HG03571 (cell line): ENCODE results near the gene SDSL.

Experiments used
- ATAC-seq: cut with Tn5 transposase; IDR thresholded peaks from one replicate; pipeline ENCODE4 v1.9.1; 2021; ENCODE audit not compliant: unreplicated experiment

The SDSL gene

DNA sequence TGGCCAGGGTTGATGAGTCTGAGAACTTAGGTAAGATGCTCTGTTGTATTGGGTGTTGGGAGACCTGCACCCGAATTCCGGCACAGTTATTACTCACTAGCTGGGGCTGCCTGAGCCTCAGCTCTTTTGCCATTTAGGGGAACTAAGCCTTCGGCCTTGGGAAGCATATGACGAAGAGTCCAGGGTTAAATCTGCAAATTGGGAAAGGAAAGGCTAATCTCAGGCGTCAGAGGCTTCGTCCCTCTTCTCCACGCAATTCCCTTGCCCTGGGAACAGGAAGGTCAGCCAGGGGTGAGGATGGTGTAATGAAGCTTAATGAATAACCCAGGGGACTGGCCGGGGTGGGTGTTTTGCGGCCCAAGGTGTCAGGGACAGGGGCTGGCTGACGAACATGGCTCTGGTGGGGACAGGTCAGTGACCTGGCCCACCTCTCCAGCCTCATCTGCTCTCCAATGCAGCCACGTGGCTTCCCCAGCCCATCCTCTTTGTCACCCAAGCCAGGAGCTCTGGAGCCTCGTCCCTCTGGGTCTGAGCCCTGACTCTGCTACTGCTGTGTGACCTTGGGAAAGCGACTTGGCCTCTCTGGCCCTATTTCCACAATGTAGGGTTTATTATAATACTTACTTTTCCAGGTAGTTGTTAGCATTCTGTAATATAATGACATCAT, 3.8 kb upstream of the SDSL start:
- no peak for ATAC-seq

- no peak for ATAC-seq
Observed at GRCh38 chr12:113420996-113421595, 1.1 kb upstream of the SDSL start.

DNA sequence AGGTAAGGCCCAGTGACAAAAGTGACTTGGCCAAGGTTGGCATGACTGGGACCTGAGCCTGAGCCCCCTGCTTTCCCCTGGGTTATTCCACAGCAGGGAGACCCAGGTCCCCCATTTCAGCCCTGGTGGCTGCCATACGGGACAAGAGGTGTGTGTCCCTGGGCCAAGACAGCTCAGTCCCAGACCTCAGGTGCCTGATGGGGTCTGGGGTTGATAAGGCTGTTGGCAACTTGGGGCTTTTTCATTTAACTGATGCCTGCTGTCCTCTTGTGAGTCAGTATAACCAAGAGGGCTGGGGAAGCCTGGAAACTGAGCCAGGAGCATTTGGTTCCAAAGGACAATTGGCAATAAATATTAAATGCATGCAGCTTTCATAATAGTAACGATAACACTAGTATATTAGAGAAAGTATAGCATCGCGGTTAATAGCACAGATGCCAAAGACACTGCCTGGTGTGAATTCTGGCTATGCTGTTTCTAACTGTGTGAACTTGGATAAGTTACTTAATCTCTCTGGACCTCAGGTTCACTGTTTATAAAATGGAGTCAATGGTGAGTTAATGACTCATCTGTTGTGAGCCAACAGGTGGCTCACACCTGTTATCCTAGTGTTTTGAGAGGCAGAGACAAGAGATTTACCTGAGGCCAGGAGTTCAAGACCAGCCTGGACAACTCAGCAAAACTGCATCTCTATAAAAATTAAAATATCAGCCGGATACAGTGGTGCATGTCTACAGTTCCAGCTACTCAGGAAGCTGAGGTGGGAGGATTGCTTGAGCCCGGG, 898 bp downstream of the SDSL start:
- ATAC-seq = no peak

- ATAC-seq = no peak
Observed at GRCh38 chr12:113424456-113424855, 2.3 kb downstream of the SDSL start.

- no peak for ATAC-seq
Observed at GRCh38 chr12:113424915-113425823, 3.0 kb downstream of the SDSL start.

DNA sequence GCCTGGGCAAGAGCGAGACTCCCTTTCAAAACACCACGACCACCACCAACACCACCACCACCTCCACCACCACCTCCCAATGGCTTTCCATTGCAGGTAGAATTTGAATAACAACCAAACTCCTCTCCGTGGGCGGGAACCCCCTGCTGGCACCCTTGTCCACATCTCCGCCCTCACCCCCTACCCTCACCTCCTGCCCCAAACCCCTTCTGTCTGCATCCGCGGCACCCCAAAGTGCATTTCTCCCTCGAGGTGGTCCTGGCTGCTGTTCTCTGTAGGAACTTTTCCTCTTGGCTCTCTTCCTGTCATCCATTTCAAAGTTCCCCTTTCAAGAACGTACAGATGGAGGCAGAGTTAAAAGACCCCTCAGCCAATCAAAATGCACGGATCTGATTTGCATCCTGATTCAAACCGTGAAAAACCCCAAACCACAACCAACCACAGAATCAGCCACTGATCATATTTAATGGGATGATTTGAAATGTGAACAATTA, 3.8 kb downstream of the SDSL start:
- ATAC-seq = no peak

GRCh38 chr12:113427882-113428281, 5.7 kb downstream of the SDSL start:
- no peak for ATAC-seq

GRCh38 chr12:113428482-113428881, 6.3 kb downstream of the SDSL start:
- no peak for ATAC-seq

DNA sequence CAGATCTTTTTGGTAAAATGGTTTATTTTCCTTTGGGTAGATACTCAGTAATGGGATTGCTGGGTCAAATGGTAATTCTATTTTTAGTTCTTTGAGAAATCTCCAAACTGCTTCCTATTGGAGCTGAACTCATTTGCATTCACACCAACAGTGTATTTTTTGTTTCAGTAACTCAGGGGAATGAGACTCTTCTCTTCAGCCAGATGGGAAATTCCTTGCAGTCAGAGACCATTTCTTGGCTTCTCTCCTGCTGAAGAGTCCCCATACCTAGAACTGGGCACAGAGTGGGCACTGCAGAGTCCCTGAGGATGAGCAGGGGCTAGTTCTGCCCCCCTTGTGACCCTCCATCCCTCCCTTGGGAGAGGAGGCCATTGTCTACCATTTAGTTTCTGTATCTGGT, 10.8 kb downstream of the SDSL start:
- ATAC-seq = no peak

DNA sequence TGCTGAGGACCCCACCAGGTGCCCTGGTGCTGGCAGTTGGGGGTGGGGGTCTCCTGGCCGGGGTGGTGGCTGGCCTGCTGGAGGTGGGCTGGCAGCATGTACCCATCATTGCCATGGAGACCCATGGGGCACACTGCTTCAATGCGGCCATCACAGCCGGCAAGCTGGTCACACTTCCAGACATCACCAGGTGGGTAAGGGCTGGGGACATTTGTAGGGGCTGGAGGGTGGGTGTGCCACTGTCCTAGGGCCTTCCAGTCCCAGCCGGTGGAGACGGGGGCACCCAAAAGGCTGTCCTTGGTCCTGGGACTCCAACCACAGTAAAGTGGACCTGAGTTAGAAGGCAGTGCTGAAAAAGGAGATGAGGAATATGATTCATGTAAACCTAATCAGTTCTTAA, 13.2 kb downstream of the SDSL start:
- no peak for ATAC-seq

DNA sequence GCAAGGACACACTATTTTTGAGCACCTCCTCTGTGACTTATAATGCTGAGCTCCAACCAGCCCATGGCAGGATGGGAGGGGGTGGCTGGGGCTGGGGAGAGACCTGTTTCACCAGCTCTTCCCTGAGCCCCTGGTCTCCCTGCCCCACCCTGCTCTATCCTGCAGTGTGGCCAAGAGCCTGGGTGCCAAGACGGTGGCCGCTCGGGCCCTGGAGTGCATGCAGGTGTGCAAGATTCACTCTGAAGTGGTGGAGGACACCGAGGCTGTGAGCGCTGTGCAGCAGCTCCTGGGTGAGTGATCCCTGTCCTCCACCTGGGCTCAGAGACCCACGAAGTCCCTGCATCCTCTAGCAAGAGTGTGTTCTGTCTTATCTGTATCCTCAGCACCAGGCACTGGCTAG, 14.4 kb downstream of the SDSL start:
- ATAC-seq = no peak

DNA sequence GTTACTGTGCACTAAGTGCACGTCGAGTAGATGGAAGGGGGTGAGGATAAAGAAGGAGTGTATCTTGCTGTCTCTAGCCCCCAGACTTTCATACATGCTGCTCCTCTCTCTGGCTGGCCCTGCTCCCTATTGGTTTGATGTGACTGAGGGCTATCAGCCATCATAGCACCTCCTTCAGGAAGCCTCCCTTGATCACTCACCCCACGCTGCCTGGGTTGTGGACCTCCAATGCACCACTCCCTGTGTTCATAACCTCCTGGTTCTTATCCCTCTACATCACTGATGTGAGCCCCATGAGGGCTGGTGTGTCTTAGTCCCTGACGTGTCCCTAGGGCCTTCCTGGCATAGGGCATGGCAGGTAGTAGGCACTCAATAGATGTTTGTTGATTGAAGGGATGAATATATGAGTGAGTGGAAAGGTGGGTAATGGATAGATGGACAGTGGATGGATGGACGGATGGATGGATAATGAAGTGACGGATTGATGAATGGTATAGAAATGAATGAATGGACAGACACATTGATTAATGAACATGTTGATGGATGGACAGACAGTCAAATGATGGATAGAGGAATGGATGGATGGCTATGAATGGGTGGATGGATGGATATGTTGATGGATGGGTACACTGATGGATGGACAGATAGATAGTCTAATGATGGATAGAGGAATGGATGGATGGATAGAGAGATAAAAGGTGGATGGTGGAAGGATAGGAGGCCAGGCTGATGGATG, 15.0 kb downstream of the SDSL start:
- no peak for ATAC-seq

GRCh38 chr12:113437729-113438100, 15.5 kb downstream of the SDSL start:
- no peak for ATAC-seq

DNA sequence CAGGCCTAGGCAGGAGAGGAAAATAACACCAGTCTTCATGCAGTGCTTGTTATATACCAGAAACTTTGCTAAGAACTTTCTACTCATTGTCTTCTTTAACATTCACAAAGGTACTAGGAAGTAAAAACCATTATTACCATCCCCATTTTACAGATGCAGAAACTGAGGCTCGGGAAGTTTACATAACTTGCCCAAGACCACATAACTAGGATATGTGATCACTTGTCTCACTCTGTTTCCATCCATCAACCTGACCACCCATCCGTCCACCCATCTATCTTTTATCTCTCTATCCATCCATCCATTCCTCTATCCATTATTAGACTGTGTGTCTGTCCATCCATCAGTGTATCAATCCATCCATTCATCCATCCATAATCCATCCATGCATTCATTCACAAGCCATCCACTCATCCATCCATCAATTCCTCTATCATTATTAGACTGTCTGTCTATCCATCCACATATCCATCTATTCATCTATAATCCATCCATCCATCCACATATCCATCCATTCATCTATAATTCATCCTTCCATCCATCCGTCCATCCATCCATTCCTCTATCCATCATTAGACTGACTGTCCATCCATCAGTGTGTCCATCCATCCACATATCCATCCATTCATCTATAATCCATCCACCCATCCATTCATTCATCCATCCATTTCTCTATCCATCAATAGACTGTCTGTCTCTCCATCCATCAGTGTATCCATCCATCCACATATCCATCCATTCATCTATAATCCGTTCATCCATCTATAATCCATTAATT, 16.5 kb downstream of the SDSL start:
- no peak for ATAC-seq

DNA sequence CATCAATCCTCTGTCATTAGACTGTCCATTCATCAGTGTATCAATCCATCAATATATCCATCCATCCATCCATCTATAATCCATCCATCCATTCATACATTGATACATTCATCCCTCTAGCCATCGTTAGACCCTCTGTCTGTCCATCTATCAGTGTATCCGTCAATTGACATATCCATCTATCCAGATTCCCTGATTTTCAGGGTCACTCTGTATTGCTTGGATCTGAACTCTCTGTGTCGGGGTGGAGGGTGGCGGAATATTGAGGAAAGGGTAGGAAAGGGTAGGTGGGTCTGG, 17.1 kb downstream of the SDSL start:
- ATAC-seq = no peak

GRCh38 chr12:113439606-113440030, 17.4 kb downstream of the SDSL start:
- ATAC-seq = no peak

DNA sequence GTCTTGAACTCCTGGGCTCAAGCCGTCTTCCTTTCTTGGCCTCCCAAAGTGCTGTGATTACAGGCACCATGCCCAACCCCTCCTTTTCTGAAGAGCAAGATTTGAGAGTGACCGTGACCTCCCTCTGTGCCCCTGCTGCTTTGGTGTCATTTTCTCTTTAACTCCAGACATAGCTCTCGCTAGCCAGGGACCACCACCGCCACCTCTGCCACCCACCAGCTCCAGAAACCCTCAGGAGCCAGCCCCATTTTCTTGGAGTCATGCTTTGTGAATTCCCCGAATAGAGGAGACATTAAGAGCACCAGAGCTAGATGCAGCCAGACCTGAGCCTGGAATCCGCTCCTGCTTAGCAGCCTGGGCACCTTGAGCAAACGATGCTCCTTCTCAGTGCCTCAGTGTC, 18.2 kb downstream of the SDSL start:
- ATAC-seq = no peak

- ATAC-seq = no peak
Observed at GRCh38 chr12:113440947-113441782, 19.0 kb downstream of the SDSL start.

GRCh38 chr12:113443030-113443539, 20.9 kb downstream of the SDSL start:
- no peak for ATAC-seq
